ENCODE results near the gene BEX1. TPM values are rescaled to one million over a fixed set of nuclear protein-coding genes. Genes with fewer than 3 reads are reported as not detected.
"Not testable (repeated sequence)": the region's sequence is repeated elsewhere in the genome, so short reads cannot be mapped to it uniquely, and the experiment has no call there.

Gene BEX1
- polyA plus RNA-seq, 1 donor from 2014 or later = not detected

- Mint-ChIP-seq H3K4me1 (peaks cover 0 to 1% (median 0%) of the 10 kb centered on the region in 3 donors), H3K9me3 (peaks cover 0 to 1% (median 0%) of the 10 kb centered on the region in 3 donors), H3K4me3 (no peak overlapping the region), H3K36me3 (no peaks in the 10 kb centered on the region), H3K27me3 (peaks cover 2% of the 10 kb centered on the region), H3K27ac (no peak overlapping the region)
These were observed 2.5 kb downstream of the BEX1 start for GRCh38 chrX:103061486-103061885.

GRCh38 chrX:103056902-103057301 lies 7.1 kb downstream of the BEX1 start:
- Mint-ChIP-seq H3K27ac (no peak overlapping the region), H3K9me3 (no peaks in the 10 kb centered on the region), H3K4me1 (no peaks in the 10 kb centered on the region), H3K27me3 (no peaks in the 10 kb centered on the region), H3K36me3 (no peaks in the 10 kb centered on the region), H3K4me3 (no peak overlapping the region)

GRCh38 chrX:103052625-103053024 lies 11.3 kb downstream of the BEX1 start:
- Mint-ChIP-seq H3K4me1 (no peaks in the 10 kb centered on the region), H3K36me3 (no peaks in the 10 kb centered on the region), H3K9me3 (no peaks in the 10 kb centered on the region), H3K27me3 (peaks cover 2% of the 10 kb centered on the region), H3K4me3 (no peak overlapping the region), H3K27ac (no peak overlapping the region)

- no peaks in the 10 kb centered on the region for H3K4me1 Mint-ChIP-seq
- no peaks in the 10 kb centered on the region for H3K36me3 Mint-ChIP-seq
- peaks cover 4% of the 10 kb centered on the region for H3K27me3 Mint-ChIP-seq
- H3K27ac Mint-ChIP-seq = peak overlapping the region in 1 of 3 donors; percentile 7
- H3K9me3 Mint-ChIP-seq = peaks cover 0 to 5% (median 4%) of the 10 kb centered on the region in 3 donors
- H3K4me3 Mint-ChIP-seq = peak overlapping the region in 1 of 4 donors; percentile 0
These were observed 12.6 kb downstream of the BEX1 start for GRCh38 chrX:103051260-103051789.

- H3K4me3 Mint-ChIP-seq, H3K4me1 Mint-ChIP-seq, H3K9me3 Mint-ChIP-seq, H3K27me3 Mint-ChIP-seq, H3K27ac Mint-ChIP-seq, H3K36me3 Mint-ChIP-seq: not testable (repeated sequence)
These were observed 30.6 kb downstream of the BEX1 start for GRCh38 chrX:103033371-103033770.

- Mint-ChIP-seq H3K27ac (no peak overlapping the region), H3K4me1 (peaks cover 0 to 1% (median 0%) of the 10 kb centered on the region in 3 donors), H3K36me3 (no peaks in the 10 kb centered on the region), H3K27me3 (no peaks in the 10 kb centered on the region), H3K4me3 (no peak overlapping the region), H3K9me3 (no peaks in the 10 kb centered on the region)
These were observed 46.4 kb downstream of the BEX1 start for GRCh38 chrX:103017542-103017941.

- Mint-ChIP-seq H3K27me3 (no peaks in the 10 kb centered on the region), H3K4me1 (peaks cover 0 to 1% (median 0%) of the 10 kb centered on the region in 3 donors), H3K4me3 (no peak overlapping the region), H3K36me3 (no peaks in the 10 kb centered on the region), H3K27ac (no peak overlapping the region), H3K9me3 (no peaks in the 10 kb centered on the region)
These were observed 51.0 kb downstream of the BEX1 start for GRCh38 chrX:103012945-103013344.

Other genes with a start within 250 kb of the BEX1 start
- not detected for gene RAB40AL, start 126.9 kb downstream of the BEX1 start, polyA plus RNA-seq
- gene NXF3, start 29.0 kb upstream of the BEX1 start, polyA plus RNA-seq = not detected
- 29.5 TPM for gene BEX4, start 150.9 kb upstream of the BEX1 start, polyA plus RNA-seq
- gene TCEAL8, start 191.0 kb upstream of the BEX1 start, polyA plus RNA-seq = 41.1 TPM
- not detected for gene TCEAL5, start 212.6 kb upstream of the BEX1 start, polyA plus RNA-seq
- gene BEX2, start 246.8 kb upstream of the BEX1 start, polyA plus RNA-seq = 58.7 TPM